ENCODE data around the gene TRIO.

Gene TRIO

GRCh38 chr5:14495301-14495700 is 352.2 kb downstream of the TRIO start:
- Histone ChIP-seq H4K20me1 (ENCODE audit: insufficient read depth, low read length) (no peaks in the 10 kb centered on the region), H3K36me3 (ENCODE audit: insufficient read depth, low read length) (no peaks in the 10 kb centered on the region), H3K4me1 (ENCODE audit: insufficient read depth, low read length) (no peaks in the 10 kb centered on the region), H3K9ac (ENCODE audit: low read depth, low read length) (no peak overlapping the region), H3K4me3 (ENCODE audit: low read depth in 1 of 2, low read length in 2 of 2) (no peak overlapping the region), H2AFZ (ENCODE audit: low read depth, low read length) (no peak overlapping the region), H3K9me3 (ENCODE audit: insufficient read depth, low read length, severe bottlenecking) (no peaks in the 10 kb centered on the region), H3K79me2 (ENCODE audit: insufficient read depth, low read length) (no peaks in the 10 kb centered on the region), H3K27ac (ENCODE audit: low read length) (no peak overlapping the region), H3K4me2 (ENCODE audit: insufficient read depth, low read length) (no peak overlapping the region), H3K27me3 (ENCODE audit: insufficient read depth, low read length, poor library complexity) (no peaks in the 10 kb centered on the region)
- no peak for DNase-seq
- TF ChIP-seq EZH2 (IDR thresholded peaks at IDR 0.05; ENCODE audit: borderline replicate concordance, low read depth, low read length, severe bottlenecking) (no peak), CTCF (IDR thresholded peaks at IDR 0.05; ENCODE audit: borderline replicate concordance, extremely low read depth, low read length, poor library complexity, severe bottlenecking) (no peak)
- no peak for ATAC-seq (ENCODE audit: insufficient read depth, low read depth)

- no peak overlapping the region for H3K4me3 ChIP-seq (ENCODE audit: low read depth in 1 of 2, low read length in 2 of 2)
- no peak overlapping the region for H3K27ac ChIP-seq (ENCODE audit: low read length)
- no peaks in the 10 kb centered on the region for H3K27me3 ChIP-seq (ENCODE audit: insufficient read depth, low read length, poor library complexity)
- TF ChIP-seq CTCF (IDR thresholded peaks at IDR 0.05; ENCODE audit: borderline replicate concordance, extremely low read depth, low read length, poor library complexity, severe bottlenecking) (no peak), EZH2 (IDR thresholded peaks at IDR 0.05; ENCODE audit: borderline replicate concordance, low read depth, low read length, severe bottlenecking) (no peak)
- H2AFZ ChIP-seq (ENCODE audit: low read depth, low read length) = no peak overlapping the region
- no peak overlapping the region for H3K9ac ChIP-seq (ENCODE audit: low read depth, low read length)
- no peaks in the 10 kb centered on the region for H3K9me3 ChIP-seq (ENCODE audit: insufficient read depth, low read length, severe bottlenecking)
- DNase-seq = no peak
- no peaks in the 10 kb centered on the region for H3K4me1 ChIP-seq (ENCODE audit: insufficient read depth, low read length)
- H3K4me2 ChIP-seq (ENCODE audit: insufficient read depth, low read length) = no peak overlapping the region
- no peak for ATAC-seq (ENCODE audit: insufficient read depth, low read depth)
- no peaks in the 10 kb centered on the region for H3K79me2 ChIP-seq (ENCODE audit: insufficient read depth, low read length)
- H3K36me3 ChIP-seq (ENCODE audit: insufficient read depth, low read length) = no peaks in the 10 kb centered on the region
- no peaks in the 10 kb centered on the region for H4K20me1 ChIP-seq (ENCODE audit: insufficient read depth, low read length)
These were observed 354.2 kb downstream of the TRIO start for GRCh38 chr5:14497311-14497710.

GRCh38 chr5:14501353-14502293 is 358.5 kb downstream of the TRIO start:
- ATAC-seq (ENCODE audit: insufficient read depth, low read depth) (no peak), DNase-seq (no peak)
- H3K27me3 ChIP-seq (ENCODE audit: insufficient read depth, low read length, poor library complexity) = no peaks in the 10 kb centered on the region
- H3K4me3 ChIP-seq (ENCODE audit: low read depth in 1 of 2, low read length in 2 of 2) = no peak overlapping the region
- no peak overlapping the region for H3K4me2 ChIP-seq (ENCODE audit: insufficient read depth, low read length)
- no peaks in the 10 kb centered on the region for H4K20me1 ChIP-seq (ENCODE audit: insufficient read depth, low read length)
- no peaks in the 10 kb centered on the region for H3K9me3 ChIP-seq (ENCODE audit: insufficient read depth, low read length, severe bottlenecking)
- H3K4me1 ChIP-seq (ENCODE audit: insufficient read depth, low read length) = no peaks in the 10 kb centered on the region
- H3K79me2 ChIP-seq (ENCODE audit: insufficient read depth, low read length) = no peaks in the 10 kb centered on the region
- TF ChIP-seq EZH2 (IDR thresholded peaks at IDR 0.05; ENCODE audit: borderline replicate concordance, low read depth, low read length, severe bottlenecking) = no peak
- no peak for TF ChIP-seq CTCF (IDR thresholded peaks at IDR 0.05; ENCODE audit: borderline replicate concordance, extremely low read depth, low read length, poor library complexity, severe bottlenecking)
- no peaks in the 10 kb centered on the region for H3K36me3 ChIP-seq (ENCODE audit: insufficient read depth, low read length)
- H3K9ac ChIP-seq (ENCODE audit: low read depth, low read length) = no peak overlapping the region
- no peak overlapping the region for H2AFZ ChIP-seq (ENCODE audit: low read depth, low read length)
- no peak overlapping the region for H3K27ac ChIP-seq (ENCODE audit: low read length)
